ENCODE measurements around the gene PTPN23.

Gene PTPN23

GRCh38 chr3:47412842-47413520 is 32.2 kb downstream of the PTPN23 start:
- no peak for TF ChIP-seq EZH2phosphoT487 (IDR thresholded peaks at IDR 0.05; ENCODE audit: borderline replicate concordance)
- TF ChIP-seq, protein P1, sequence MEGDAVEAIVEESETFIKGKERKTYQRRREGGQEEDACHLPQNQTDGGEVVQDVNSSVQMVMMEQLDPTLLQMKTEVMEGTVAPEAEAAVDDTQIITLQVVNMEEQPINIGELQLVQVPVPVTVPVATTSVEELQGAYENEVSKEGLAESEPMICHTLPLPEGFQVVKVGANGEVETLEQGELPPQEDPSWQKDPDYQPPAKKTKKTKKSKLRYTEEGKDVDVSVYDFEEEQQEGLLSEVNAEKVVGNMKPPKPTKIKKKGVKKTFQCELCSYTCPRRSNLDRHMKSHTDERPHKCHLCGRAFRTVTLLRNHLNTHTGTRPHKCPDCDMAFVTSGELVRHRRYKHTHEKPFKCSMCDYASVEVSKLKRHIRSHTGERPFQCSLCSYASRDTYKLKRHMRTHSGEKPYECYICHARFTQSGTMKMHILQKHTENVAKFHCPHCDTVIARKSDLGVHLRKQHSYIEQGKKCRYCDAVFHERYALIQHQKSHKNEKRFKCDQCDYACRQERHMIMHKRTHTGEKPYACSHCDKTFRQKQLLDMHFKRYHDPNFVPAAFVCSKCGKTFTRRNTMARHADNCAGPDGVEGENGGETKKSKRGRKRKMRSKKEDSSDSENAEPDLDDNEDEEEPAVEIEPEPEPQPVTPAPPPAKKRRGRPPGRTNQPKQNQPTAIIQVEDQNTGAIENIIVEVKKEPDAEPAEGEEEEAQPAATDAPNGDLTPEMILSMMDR (conservative IDR thresholded peaks at IDR 0.05; ENCODE audit: low read length), result no peak
- no peaks in the 10 kb centered on the region for H3K79me2 ChIP-seq (ENCODE audit: insufficient read depth, low read length)
- H4K20me1 ChIP-seq (ENCODE audit: insufficient read depth, low read length, poor library complexity, severe bottlenecking), result no peaks in the 10 kb centered on the region
- no peaks in the 10 kb centered on the region for H3K4me1 ChIP-seq (ENCODE audit: insufficient read depth, low read length, poor library complexity, severe bottlenecking)
- H3K4me2 ChIP-seq (ENCODE audit: low read depth, low read length, poor library complexity, severe bottlenecking), result no peak overlapping the region
- H3K9me2 ChIP-seq (replicated peaks; ENCODE audit: low read depth, low read length), result no peaks in the 10 kb centered on the region
- no peak overlapping the region for H3K4me3 ChIP-seq (ENCODE audit: low read length, poor library complexity, severe bottlenecking)
- H3K9me3 ChIP-seq (ENCODE audit: insufficient read depth, low read depth, low read length), result no peaks in the 10 kb centered on the region
- H3F3A ChIP-seq (ENCODE audit: low read depth), result no peaks in the 10 kb centered on the region
- H3K9ac ChIP-seq (ENCODE audit: low read depth, low read length, poor library complexity, severe bottlenecking), result no peak overlapping the region
- peaks cover 74% of the 10 kb centered on the region; the same call in 1 of the 2 replicates for H3K36me3 ChIP-seq (ENCODE audit: insufficient read depth, low read length)
- H2AFZ ChIP-seq (ENCODE audit: low read length), result no peak overlapping the region
- H3K27me3 ChIP-seq (ENCODE audit: insufficient read depth, low read length, poor library complexity, severe bottlenecking), result no peaks in the 10 kb centered on the region

DNA sequence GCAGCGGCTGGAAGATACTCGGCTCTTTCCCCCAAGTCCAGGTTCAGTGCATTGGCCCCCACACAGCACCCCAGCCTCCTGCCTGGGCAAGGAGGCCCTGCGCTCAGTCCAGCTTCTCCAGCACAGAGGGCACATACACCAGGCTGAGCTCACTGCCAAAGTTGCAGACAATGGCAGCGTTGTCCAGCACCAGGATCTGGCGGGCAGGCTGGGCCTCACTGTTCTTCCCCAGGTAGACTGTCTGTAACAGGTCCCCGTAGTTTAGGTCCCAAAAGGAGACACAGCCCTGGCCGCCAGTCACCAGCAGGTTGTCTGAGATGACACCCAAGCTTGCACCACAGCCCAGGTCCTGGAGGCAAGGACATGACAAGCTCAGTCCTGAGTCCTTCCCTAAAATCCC is 32.9 kb downstream of the PTPN23 start:
- H3K79me2 ChIP-seq (ENCODE audit: insufficient read depth, low read length), result no peaks in the 10 kb centered on the region
- no peak for TF ChIP-seq EZH2phosphoT487 (IDR thresholded peaks at IDR 0.05; ENCODE audit: borderline replicate concordance)
- TF ChIP-seq, protein P1 (conservative IDR thresholded peaks at IDR 0.05; ENCODE audit: low read length), result no peak
- H3K4me1 ChIP-seq (ENCODE audit: insufficient read depth, low read length, poor library complexity, severe bottlenecking), result no peaks in the 10 kb centered on the region
- no peaks in the 10 kb centered on the region for H3K27me3 ChIP-seq (ENCODE audit: insufficient read depth, low read length, poor library complexity, severe bottlenecking)
- H3K4me3 ChIP-seq (ENCODE audit: low read length, poor library complexity, severe bottlenecking), result no peak overlapping the region
- H3K4me2 ChIP-seq (ENCODE audit: low read depth, low read length, poor library complexity, severe bottlenecking), result no peak overlapping the region
- H4K20me1 ChIP-seq (ENCODE audit: insufficient read depth, low read length, poor library complexity, severe bottlenecking), result no peaks in the 10 kb centered on the region
- H2AFZ ChIP-seq (ENCODE audit: low read length), result no peak overlapping the region
- H3F3A ChIP-seq (ENCODE audit: low read depth), result no peaks in the 10 kb centered on the region
- no peaks in the 10 kb centered on the region for H3K9me2 ChIP-seq (replicated peaks; ENCODE audit: low read depth, low read length)
- no peak overlapping the region for H3K9ac ChIP-seq (ENCODE audit: low read depth, low read length, poor library complexity, severe bottlenecking)
- H3K36me3 ChIP-seq (ENCODE audit: insufficient read depth, low read length), result peaks cover 68% of the 10 kb centered on the region; the same call in 1 of the 2 replicates
- H3K9me3 ChIP-seq (ENCODE audit: insufficient read depth, low read depth, low read length), result no peaks in the 10 kb centered on the region

DNA sequence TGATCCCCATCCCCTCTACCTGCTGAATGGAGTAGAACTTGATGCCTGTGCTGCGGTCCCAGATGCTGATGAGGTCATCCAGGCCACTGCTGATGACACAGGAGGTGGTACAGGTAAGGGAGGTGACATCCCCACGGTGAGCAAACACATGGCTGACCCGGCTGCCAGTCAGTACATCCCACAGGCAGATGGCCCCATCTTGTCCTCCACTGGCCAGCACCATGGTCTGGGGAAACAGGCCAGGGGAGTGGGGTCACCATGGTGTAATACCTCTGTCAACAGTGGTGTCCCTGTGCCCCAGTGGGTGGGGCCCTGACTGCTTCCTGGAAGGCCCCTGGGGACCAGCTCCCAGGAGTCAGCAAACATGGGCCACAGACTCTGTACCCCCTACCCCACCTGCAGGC is 33.3 kb downstream of the PTPN23 start:
- Histone ChIP-seq H3K4me3 (ENCODE audit: low read length, poor library complexity, severe bottlenecking) (no peak overlapping the region), H2AFZ (ENCODE audit: low read length) (no peak overlapping the region), H3K4me2 (ENCODE audit: low read depth, low read length, poor library complexity, severe bottlenecking) (no peak overlapping the region), H3K4me1 (ENCODE audit: insufficient read depth, low read length, poor library complexity, severe bottlenecking) (no peaks in the 10 kb centered on the region), H3K9me2 (replicated peaks; ENCODE audit: low read depth, low read length) (no peaks in the 10 kb centered on the region), H3K36me3 (ENCODE audit: insufficient read depth, low read length) (peaks cover 68% of the 10 kb centered on the region; the same call in 1 of the 2 replicates), H3F3A (ENCODE audit: low read depth) (no peaks in the 10 kb centered on the region), H3K9me3 (ENCODE audit: insufficient read depth, low read depth, low read length) (no peaks in the 10 kb centered on the region), H3K9ac (ENCODE audit: low read depth, low read length, poor library complexity, severe bottlenecking) (no peak overlapping the region), H3K27me3 (ENCODE audit: insufficient read depth, low read length, poor library complexity, severe bottlenecking) (no peaks in the 10 kb centered on the region), H3K79me2 (ENCODE audit: insufficient read depth, low read length) (no peaks in the 10 kb centered on the region), H4K20me1 (ENCODE audit: insufficient read depth, low read length, poor library complexity, severe bottlenecking) (no peaks in the 10 kb centered on the region)
- TF ChIP-seq, protein P1 (conservative IDR thresholded peaks at IDR 0.05; ENCODE audit: low read length), result no peak
- TF ChIP-seq EZH2phosphoT487 (IDR thresholded peaks at IDR 0.05; ENCODE audit: borderline replicate concordance), result no peak
